Measurements from ENCODE around the gene MYRF.
A peak's percentile ranks its signal among the peaks of the same experiment; 100 is the strongest.

Gene MYRF

DNA sequence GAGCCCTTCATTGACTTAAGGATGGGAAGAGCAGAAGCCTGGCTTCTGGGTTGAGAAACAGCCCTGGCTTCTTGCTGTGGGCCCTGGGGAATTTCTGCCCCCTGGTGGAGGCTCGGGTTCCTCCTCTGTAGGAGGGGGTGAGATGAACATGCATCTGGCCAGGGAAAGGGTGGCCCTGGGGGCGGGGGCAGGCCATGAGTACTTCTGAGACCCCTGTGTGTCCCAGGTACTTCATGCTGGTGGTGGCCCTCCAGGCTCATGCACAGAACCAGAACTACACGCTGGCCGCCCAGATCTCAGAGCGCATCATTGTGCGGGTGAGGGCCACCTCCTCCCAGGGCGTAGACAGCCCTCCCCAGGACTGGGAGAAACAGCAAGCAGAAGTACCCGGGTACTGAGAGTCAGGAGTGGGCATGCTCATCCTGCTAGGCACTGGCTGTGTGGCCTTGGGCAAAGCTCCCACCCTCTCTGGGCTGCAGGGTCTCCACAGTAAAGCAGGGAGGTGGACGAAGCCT, 24.2 kb downstream of the MYRF start:
- Histone ChIP-seq H3K4me2 (ENCODE audit: low read length) (peak overlapping the region; percentile 70; the same call in 1 of the 2 replicates), H3K4me3 (ENCODE audit: low read length) (no peak overlapping the region), H3F3A (ENCODE audit: control insufficient read depth, insufficient read depth) (no peaks in the 10 kb centered on the region), H3K27me3 (ENCODE audit: control insufficient read depth, low read length) (peaks cover 11% of the 10 kb centered on the region), H3K9me2 (replicated peaks; ENCODE audit: control insufficient read depth, low read length) (no peaks in the 10 kb centered on the region), H3K9me3 (ENCODE audit: control insufficient read depth, insufficient read depth, low read length) (no peaks in the 10 kb centered on the region), H3K79me2 (ENCODE audit: control insufficient read depth, low read length) (no peaks in the 10 kb centered on the region), H3K27ac (ENCODE audit: low read depth, low read length) (no peak overlapping the region), H4K20me1 (ENCODE audit: control insufficient read depth, insufficient read depth, low read depth, low read length) (no peaks in the 10 kb centered on the region), H3K36me3 (ENCODE audit: control insufficient read depth, low read length) (no peaks in the 10 kb centered on the region), H3K4me1 (ENCODE audit: control insufficient read depth, low read length) (peaks cover 22% of the 10 kb centered on the region)
- no peak for TF ChIP-seq EZH2phosphoT487 (IDR thresholded peaks at IDR 0.05; ENCODE audit: borderline replicate concordance, low read length)
- TF ChIP-seq, protein P1, sequence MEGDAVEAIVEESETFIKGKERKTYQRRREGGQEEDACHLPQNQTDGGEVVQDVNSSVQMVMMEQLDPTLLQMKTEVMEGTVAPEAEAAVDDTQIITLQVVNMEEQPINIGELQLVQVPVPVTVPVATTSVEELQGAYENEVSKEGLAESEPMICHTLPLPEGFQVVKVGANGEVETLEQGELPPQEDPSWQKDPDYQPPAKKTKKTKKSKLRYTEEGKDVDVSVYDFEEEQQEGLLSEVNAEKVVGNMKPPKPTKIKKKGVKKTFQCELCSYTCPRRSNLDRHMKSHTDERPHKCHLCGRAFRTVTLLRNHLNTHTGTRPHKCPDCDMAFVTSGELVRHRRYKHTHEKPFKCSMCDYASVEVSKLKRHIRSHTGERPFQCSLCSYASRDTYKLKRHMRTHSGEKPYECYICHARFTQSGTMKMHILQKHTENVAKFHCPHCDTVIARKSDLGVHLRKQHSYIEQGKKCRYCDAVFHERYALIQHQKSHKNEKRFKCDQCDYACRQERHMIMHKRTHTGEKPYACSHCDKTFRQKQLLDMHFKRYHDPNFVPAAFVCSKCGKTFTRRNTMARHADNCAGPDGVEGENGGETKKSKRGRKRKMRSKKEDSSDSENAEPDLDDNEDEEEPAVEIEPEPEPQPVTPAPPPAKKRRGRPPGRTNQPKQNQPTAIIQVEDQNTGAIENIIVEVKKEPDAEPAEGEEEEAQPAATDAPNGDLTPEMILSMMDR (IDR thresholded peaks at IDR 0.05; ENCODE audit: low read depth, low read length, poor library complexity, severe bottlenecking) = peak; percentile 91

DNA sequence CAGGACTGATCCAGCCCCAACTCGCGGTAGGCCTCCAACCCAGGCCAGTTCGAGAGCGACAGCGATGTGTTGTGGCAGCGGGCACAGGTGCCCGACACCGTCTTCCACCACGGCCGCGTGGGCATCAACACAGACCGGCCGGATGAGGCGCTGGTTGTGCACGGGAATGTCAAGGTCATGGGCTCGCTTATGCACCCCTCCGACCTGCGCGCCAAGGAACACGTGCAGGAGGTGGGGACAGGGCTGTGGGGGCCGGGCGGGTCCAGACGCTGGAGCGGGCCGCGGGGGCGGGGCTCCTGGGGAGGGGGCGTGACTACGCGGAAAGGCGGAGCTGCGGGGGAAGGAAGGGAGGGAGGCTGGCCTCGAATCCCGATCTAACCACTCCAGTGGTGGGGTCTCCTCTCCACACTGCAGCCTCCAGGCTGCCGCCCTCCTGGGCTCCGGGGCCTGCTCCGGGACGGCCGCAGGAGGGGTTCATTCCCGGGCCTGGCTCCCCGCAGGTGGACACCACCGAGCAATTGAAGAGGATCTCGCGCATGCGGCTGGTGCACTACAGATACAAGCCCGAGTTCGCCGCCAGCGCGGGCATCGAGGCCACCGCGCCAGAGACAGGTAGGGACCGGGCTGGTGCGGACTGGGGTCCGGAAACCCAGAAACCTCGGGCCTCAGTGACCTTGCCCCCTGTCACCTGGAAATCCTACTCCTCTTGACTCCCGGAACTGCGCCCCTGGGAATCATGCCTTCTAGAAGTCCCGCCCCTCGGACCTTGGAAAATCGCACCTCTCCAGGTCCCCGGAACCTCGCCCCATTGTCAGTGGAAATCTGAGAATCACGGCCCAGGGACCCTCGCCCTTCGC, 25.0 kb downstream of the MYRF start:
- no peaks in the 10 kb centered on the region for H3F3A ChIP-seq (ENCODE audit: control insufficient read depth, insufficient read depth)
- H3K4me3 ChIP-seq (ENCODE audit: low read length) = peak overlapping the region; percentile 51
- H3K9me3 ChIP-seq (ENCODE audit: control insufficient read depth, insufficient read depth, low read length) = no peaks in the 10 kb centered on the region
- H4K20me1 ChIP-seq (ENCODE audit: control insufficient read depth, insufficient read depth, low read depth, low read length) = no peaks in the 10 kb centered on the region
- H3K4me2 ChIP-seq (ENCODE audit: low read length) = peak overlapping the region; percentile 70
- no peak for TF ChIP-seq EZH2phosphoT487 (IDR thresholded peaks at IDR 0.05; ENCODE audit: borderline replicate concordance, low read length)
- TF ChIP-seq, protein P1 (IDR thresholded peaks at IDR 0.05; ENCODE audit: low read depth, low read length, poor library complexity, severe bottlenecking) = no peak
- H3K9me2 ChIP-seq (replicated peaks; ENCODE audit: control insufficient read depth, low read length) = no peaks in the 10 kb centered on the region
- H3K27ac ChIP-seq (ENCODE audit: low read depth, low read length) = no peak overlapping the region
- no peaks in the 10 kb centered on the region for H3K36me3 ChIP-seq (ENCODE audit: control insufficient read depth, low read length)
- H3K79me2 ChIP-seq (ENCODE audit: control insufficient read depth, low read length) = no peaks in the 10 kb centered on the region
- peaks cover 17% of the 10 kb centered on the region for H3K4me1 ChIP-seq (ENCODE audit: control insufficient read depth, low read length)
- H3K27me3 ChIP-seq (ENCODE audit: control insufficient read depth, low read length) = peaks cover 11% of the 10 kb centered on the region

DNA sequence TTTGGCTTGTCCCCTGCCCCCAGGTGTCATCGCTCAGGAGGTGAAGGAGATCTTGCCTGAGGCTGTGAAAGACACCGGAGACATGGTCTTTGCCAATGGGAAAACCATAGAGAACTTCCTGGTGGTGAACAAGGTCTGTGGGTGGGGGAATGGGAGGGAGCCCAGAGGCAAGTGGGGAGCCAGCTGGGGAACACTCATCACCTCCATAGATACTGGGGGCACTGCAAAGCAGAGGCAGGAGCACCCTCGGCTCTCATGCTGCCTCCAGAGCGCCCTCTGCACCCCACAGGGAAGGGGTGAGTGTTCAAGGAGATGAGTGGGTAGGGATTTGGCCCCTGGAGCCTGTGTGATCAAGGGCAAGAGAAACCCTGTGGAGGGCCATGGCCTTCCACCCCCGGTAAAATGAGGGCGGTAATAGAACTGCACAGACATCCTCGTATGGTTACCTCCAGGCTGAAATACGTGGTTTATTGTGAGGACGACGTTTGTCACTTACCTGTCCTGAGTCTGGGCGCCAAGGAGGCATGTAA, 26.0 kb downstream of the MYRF start:
- TF ChIP-seq EZH2phosphoT487 (IDR thresholded peaks at IDR 0.05; ENCODE audit: borderline replicate concordance, low read length) = no peak
- TF ChIP-seq, protein P1 (IDR thresholded peaks at IDR 0.05; ENCODE audit: low read depth, low read length, poor library complexity, severe bottlenecking) = no peak
- Histone ChIP-seq H3K4me1 (ENCODE audit: control insufficient read depth, low read length) (peaks cover 13% of the 10 kb centered on the region), H3K79me2 (ENCODE audit: control insufficient read depth, low read length) (no peaks in the 10 kb centered on the region), H3K9me3 (ENCODE audit: control insufficient read depth, insufficient read depth, low read length) (no peaks in the 10 kb centered on the region), H3F3A (ENCODE audit: control insufficient read depth, insufficient read depth) (no peaks in the 10 kb centered on the region), H3K27ac (ENCODE audit: low read depth, low read length) (no peak overlapping the region), H4K20me1 (ENCODE audit: control insufficient read depth, insufficient read depth, low read depth, low read length) (no peaks in the 10 kb centered on the region), H3K4me2 (ENCODE audit: low read length) (no peak overlapping the region), H3K4me3 (ENCODE audit: low read length) (no peak overlapping the region), H3K9me2 (replicated peaks; ENCODE audit: control insufficient read depth, low read length) (no peaks in the 10 kb centered on the region), H3K27me3 (ENCODE audit: control insufficient read depth, low read length) (peaks cover 11% of the 10 kb centered on the region), H3K36me3 (ENCODE audit: control insufficient read depth, low read length) (no peaks in the 10 kb centered on the region)
